Neutrophil (primary cell): Measurements from ENCODE around the gene GSTA4.
"Not testable (repeated sequence)": the region's sequence is repeated elsewhere in the genome, so short reads cannot be mapped to it uniquely, and the experiment has no call there.

Source experiments
- H3K27ac ChIP-seq: fragments of 200-600 bp; sonication (generic); 2 replicates; pipeline ENCODE4 v1.5.1; 2016; ENCODE audit warnings: mild to moderate bottlenecking, moderate library complexity
- H3K27me3 ChIP-seq: fragments of 200-600 bp; sonication (generic); 2 replicates; pipeline ENCODE4 v1.6.0; 2016; ENCODE audit warnings: mild to moderate bottlenecking
- H3K36me3 ChIP-seq: fragments of 200-600 bp; sonication (generic); 2 replicates; pipeline ENCODE4 v1.5.1; 2017
- H3K4me1 ChIP-seq, 2 experiments: fragments of 200-600 bp in 1 of 2; sonication (generic) in 1 of 2; 1 replicate in 1 of 2; 2 replicates in 1 of 2; pipeline versions ENCODE4 v1.5.1 to v1.6.1; 2013 to 2016; ENCODE audit warnings: low read depth in 1 of 2, low read length in 1 of 2, mild to moderate bottlenecking in 1 of 2, moderate library complexity in 1 of 2; ENCODE audit not compliant: control insufficient read depth in 1 of 2, insufficient read depth in 1 of 2
- H3K4me3 ChIP-seq, 2 experiments: fragments of 200-600 bp in 1 of 2; sonication (generic) in 1 of 2; 1 replicate in 1 of 2; 2 replicates in 1 of 2; pipeline ENCODE4 v1.5.1; 2013 to 2016; ENCODE audit warnings: low read depth in 1 of 2, low read length in 1 of 2, mild to moderate bottlenecking in 1 of 2, moderate library complexity in 1 of 2
- H3K9me3 ChIP-seq: fragments of 200-600 bp; sonication (generic); 2 replicates; pipeline ENCODE4 v1.5.1; 2016
- CTCF ChIP-seq: fragments of 200-600 bp; sonication (generic); IDR thresholded peaks from 2 replicates; pipeline ENCODE4 v1.5.1; 2016; ENCODE audit warnings: antibody characterized with exemption

The GSTA4 gene

DNA sequence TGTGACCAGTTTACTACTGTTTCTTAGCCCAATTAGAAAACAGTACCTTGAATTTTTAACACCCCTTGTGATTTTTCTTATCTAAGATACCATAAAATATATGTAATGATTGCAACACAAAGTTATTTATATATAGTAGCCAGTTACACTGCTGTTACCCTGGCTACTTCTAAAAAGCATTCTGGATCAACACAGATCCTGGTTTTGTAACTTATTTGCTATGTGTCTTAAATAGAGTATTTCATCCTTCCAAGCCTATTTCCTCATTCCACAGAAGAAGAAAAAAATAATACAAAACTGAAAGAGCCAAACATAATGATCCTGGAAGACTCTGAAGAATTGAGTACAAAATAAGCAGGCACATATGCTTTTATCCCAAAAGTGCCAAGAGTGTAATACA lies 19.0 kb upstream of the GSTA4 start:
- no peaks in the 10 kb centered on the region for H3K9me3 ChIP-seq
- H3K36me3 ChIP-seq, result peaks cover 84% of the 10 kb centered on the region
- TF ChIP-seq CTCF, result no peak
- no peaks in the 10 kb centered on the region for H3K4me1 ChIP-seq
- H3K27me3 ChIP-seq, result no peaks in the 10 kb centered on the region
- no peak overlapping the region for H3K27ac ChIP-seq
- H3K4me3 ChIP-seq, result no peak overlapping the region

- H3K4me3 ChIP-seq, result no peak overlapping the region
- H3K36me3 ChIP-seq, result peaks cover 86% of the 10 kb centered on the region
- no peak for TF ChIP-seq CTCF
- H3K27me3 ChIP-seq, result no peaks in the 10 kb centered on the region
- H3K9me3 ChIP-seq, result no peaks in the 10 kb centered on the region
- no peak overlapping the region for H3K27ac ChIP-seq
- no peaks in the 10 kb centered on the region for H3K4me1 ChIP-seq
Observed at GRCh38 chr6:53011979-53012378, 16.9 kb upstream of the GSTA4 start.

- no peak for TF ChIP-seq CTCF
- Histone ChIP-seq H3K36me3 (peaks cover 87% of the 10 kb centered on the region), H3K4me1 (no peaks in the 10 kb centered on the region), H3K27me3 (no peaks in the 10 kb centered on the region), H3K9me3 (no peaks in the 10 kb centered on the region), H3K4me3 (no peak overlapping the region), H3K27ac (no peak overlapping the region)
Observed at GRCh38 chr6:53010504-53010903, 15.4 kb upstream of the GSTA4 start.

DNA sequence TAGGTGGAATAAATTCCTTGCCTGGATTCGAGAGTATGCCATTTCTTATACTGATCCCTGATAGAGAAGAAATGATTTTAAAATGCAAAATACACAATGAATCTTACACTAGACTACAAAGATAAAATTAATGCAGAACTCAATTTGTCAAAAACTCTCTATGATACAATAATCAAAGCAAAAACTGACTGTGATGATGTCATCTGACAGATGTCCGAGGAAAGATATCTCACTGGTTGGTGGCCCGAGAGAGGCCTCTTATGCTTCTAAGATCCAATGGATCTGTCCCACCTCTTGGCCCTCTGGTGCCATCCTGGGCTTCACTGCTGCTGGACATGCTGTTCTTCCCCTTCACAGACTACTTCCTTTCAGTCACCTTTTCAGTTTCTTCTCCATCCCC lies 14.4 kb upstream of the GSTA4 start:
- H3K36me3 ChIP-seq, result peaks cover 91% of the 10 kb centered on the region
- no peak overlapping the region for H3K27ac ChIP-seq
- no peaks in the 10 kb centered on the region for H3K27me3 ChIP-seq
- H3K4me1 ChIP-seq, result no peaks in the 10 kb centered on the region
- H3K9me3 ChIP-seq, result no peaks in the 10 kb centered on the region
- H3K4me3 ChIP-seq, result no peak overlapping the region
- no peak for TF ChIP-seq CTCF

GRCh38 chr6:53009056-53009455 lies 14.0 kb upstream of the GSTA4 start:
- Histone ChIP-seq H3K27me3 (no peaks in the 10 kb centered on the region), H3K36me3 (peaks cover 95% of the 10 kb centered on the region), H3K27ac (no peak overlapping the region), H3K4me3 (no peak overlapping the region), H3K9me3 (no peaks in the 10 kb centered on the region), H3K4me1 (no peaks in the 10 kb centered on the region)
- TF ChIP-seq CTCF, result no peak

- H3K27ac ChIP-seq, H3K27me3 ChIP-seq, H3K9me3 ChIP-seq, H3K4me1 ChIP-seq, H3K4me3 ChIP-seq: not testable (repeated sequence)
- H3K36me3 ChIP-seq, result peaks cover 92% of the 10 kb centered on the region
Observed at GRCh38 chr6:53008192-53008687, 13.2 kb upstream of the GSTA4 start.
